NB4 (cell line): Measurements from ENCODE around the gene NOMO2.
"Not testable (repeated sequence)": the region's sequence is repeated elsewhere in the genome, so short reads cannot be mapped to it uniquely, and the experiment has no call there.

ENCODE experiments used
- CTCF ChIP-seq: IDR thresholded peaks from one replicate; pipeline ENCODE4 v1.5.1; 2012; ENCODE audit warnings: low read depth, low read length
- POLR2A ChIP-seq: IDR thresholded peaks from 2 replicates; pipeline ENCODE4 v1.6.1; 2011; ENCODE audit warnings: mild to moderate bottlenecking; ENCODE audit not compliant: insufficient read length; ENCODE audit errors: extremely low read depth

GRCh38 chr16:18535519-18536168, 26.3 kb downstream of the NOMO2 start:
- not testable (repeated sequence) for TF ChIP-seq CTCF, POLR2A
